ENCODE data around the gene SLC4A7. TPM values are rescaled to one million over a fixed set of nuclear protein-coding genes. Genes with fewer than 3 reads are reported as not detected.

SLC4A7 gene
- total RNA-seq, 1 experiment from 2014 or later: 41.9 TPM

- peaks cover 23% of the 10 kb centered on the region for H3K4me1 Mint-ChIP-seq (ENCODE audit: insufficient read depth, unreplicated experiment)
- peaks cover 8% of the 10 kb centered on the region for H3K36me3 Mint-ChIP-seq (ENCODE audit: insufficient read depth, unreplicated experiment)
- BruUV-seq (replicated peaks): no TSS peak
- peak overlapping the region; percentile 41 for H3K27ac Mint-ChIP-seq (ENCODE audit: low read depth, unreplicated experiment)
- H3K27me3 Mint-ChIP-seq (ENCODE audit: insufficient read depth, unreplicated experiment): no peaks in the 10 kb centered on the region
- peaks cover 7% of the 10 kb centered on the region for H3K9me3 Mint-ChIP-seq (ENCODE audit: unreplicated experiment)
- ChIA-PET POLR2A (interaction anchor here (0.8 kb wide), 3 partner anchors 38 to 197 kb away, joined by 3 read pairs; no protein-coding TSS in a partner anchor), CTCF (interaction anchor here (0.6 to 2.0 kb wide), 9 partner anchors 10 to 630 kb away, joined by 3 to 17 read pairs (median 3); no protein-coding TSS in a partner anchor)
- no peak for TF ChIP-seq CTCF (IDR thresholded peaks at IDR 0.05; ENCODE audit: unreplicated experiment)
- no peak for DNase-seq (ENCODE audit: unreplicated experiment)
- no peak overlapping the region for H3K4me3 Mint-ChIP-seq (ENCODE audit: unreplicated experiment)
- intact Hi-C loops (cut with micrococcal nuclease): no loop called here
Observed at GRCh38 chr3:27479806-27480543, 4.2 kb downstream of the SLC4A7 start.

- TF ChIP-seq CTCF (IDR thresholded peaks at IDR 0.05; ENCODE audit: unreplicated experiment): no peak
- POLR2A ChIA-PET: interaction anchor here (0.6 to 5.6 kb wide), 4 partner anchors 11 to 205 kb away, joined by 3 to 50 read pairs (median 3); partner anchors contain the start of gene SLC4A7
- Mint-ChIP-seq H3K4me1 (ENCODE audit: insufficient read depth, unreplicated experiment) (peaks cover 21% of the 10 kb centered on the region), H3K9me3 (ENCODE audit: unreplicated experiment) (peaks cover 7% of the 10 kb centered on the region), H3K27me3 (ENCODE audit: insufficient read depth, unreplicated experiment) (no peaks in the 10 kb centered on the region), H3K36me3 (ENCODE audit: insufficient read depth, unreplicated experiment) (no peaks in the 10 kb centered on the region), H3K4me3 (ENCODE audit: unreplicated experiment) (no peak overlapping the region), H3K27ac (ENCODE audit: low read depth, unreplicated experiment) (no peak overlapping the region)
- BruUV-seq (replicated peaks): no TSS peak
- CTCF ChIA-PET: interaction anchor here (0.6 to 3.1 kb wide), 6 partner anchors 132 to 814 kb away, joined by 3 to 19 read pairs (median 3); no protein-coding TSS in a partner anchor
- intact Hi-C loops (cut with micrococcal nuclease): no loop called here
- DNase-seq (ENCODE audit: unreplicated experiment): no peak
Observed at GRCh38 chr3:27471923-27472550, 12.1 kb downstream of the SLC4A7 start.

DNA sequence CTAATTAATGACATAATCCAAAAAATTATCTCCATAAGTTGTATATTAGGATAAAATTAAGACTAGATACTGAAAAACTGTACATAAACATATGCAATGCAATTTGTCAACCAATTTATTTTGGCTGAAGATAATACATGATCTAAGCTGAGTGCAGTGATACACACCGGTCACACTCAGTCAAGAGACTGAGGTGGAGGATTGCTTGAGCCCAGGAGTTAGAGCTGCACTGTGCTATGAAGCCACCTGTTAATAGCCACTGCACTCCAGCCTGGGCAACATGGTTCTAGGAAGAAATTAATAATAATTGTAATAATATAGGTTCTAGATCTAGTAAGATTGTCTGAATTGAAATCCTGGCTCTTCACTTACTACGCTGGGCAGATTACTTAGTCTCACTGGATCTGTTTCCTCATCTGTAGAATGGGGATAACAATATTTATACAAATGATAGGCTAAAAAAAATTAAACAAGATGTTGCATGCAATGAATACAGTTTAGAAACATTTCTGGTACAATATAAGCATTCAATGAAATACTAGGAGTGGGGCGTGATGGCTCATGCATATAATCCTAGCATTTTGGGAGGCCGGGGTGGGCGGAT, 15.8 kb downstream of the SLC4A7 start:
- TF ChIP-seq CTCF (IDR thresholded peaks at IDR 0.05; ENCODE audit: unreplicated experiment): no peak
- H3K9me3 Mint-ChIP-seq (ENCODE audit: unreplicated experiment): no peaks in the 10 kb centered on the region
- no peak overlapping the region for H3K4me3 Mint-ChIP-seq (ENCODE audit: unreplicated experiment)
- no peaks in the 10 kb centered on the region for H3K27me3 Mint-ChIP-seq (ENCODE audit: insufficient read depth, unreplicated experiment)
- ChIA-PET CTCF (interaction anchor here (0.6 to 3.8 kb wide), 30 partner anchors 9 to 921 kb away, joined by 3 to 38 read pairs (median 6); no protein-coding TSS in a partner anchor), POLR2A (interaction anchor here (0.8 to 2.8 kb wide), 5 partner anchors 14 to 213 kb away, joined by 3 to 18 read pairs (median 3); partner anchors contain the start of gene SLC4A7)
- BruUV-seq (replicated peaks): no TSS peak
- peaks cover 7% of the 10 kb centered on the region for H3K4me1 Mint-ChIP-seq (ENCODE audit: insufficient read depth, unreplicated experiment)
- DNase-seq (ENCODE audit: unreplicated experiment): no peak
- no peaks in the 10 kb centered on the region for H3K36me3 Mint-ChIP-seq (ENCODE audit: insufficient read depth, unreplicated experiment)
- H3K27ac Mint-ChIP-seq (ENCODE audit: low read depth, unreplicated experiment): no peak overlapping the region
- intact Hi-C loops (cut with micrococcal nuclease): loop anchor here (5.0 kb wide), 1 partner anchor 189 kb away; no protein-coding TSS in a partner anchor

All from MCF 10A (cell line).